Measurements from ENCODE around the gene DAZL. TPM values are rescaled to one million over a fixed set of nuclear protein-coding genes. Genes with fewer than 3 reads are reported as not detected.

The DAZL gene
- total RNA-seq, 6 experiments from 2014 or later: not detected

DNA sequence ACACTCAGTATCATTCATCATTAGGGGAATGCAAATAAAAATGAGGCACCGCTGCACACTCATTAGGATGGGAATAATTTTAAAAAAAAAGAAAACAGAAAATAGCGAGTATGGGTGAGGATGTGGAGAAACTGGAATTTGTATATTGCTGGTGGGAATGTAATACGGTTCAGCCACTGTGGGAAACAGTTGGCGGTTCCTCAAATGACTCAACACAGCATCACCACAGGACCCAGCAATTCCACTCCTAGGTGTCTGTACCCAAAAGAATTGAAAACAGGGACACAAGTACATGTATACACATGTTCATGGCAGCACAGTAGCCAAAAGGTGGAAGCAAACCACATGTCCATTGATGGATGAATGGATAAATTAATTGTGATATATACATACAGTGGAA is 56.5 kb downstream of the DAZL start:
- Histone ChIP-seq H3K4me1 (peaks cover 0 to 4% (median 0%) of the 10 kb centered on the region in 4 donors), H3K36me3 (no peaks in the 10 kb centered on the region), H3K27me3 (no peaks in the 10 kb centered on the region), H3K27ac (no peak overlapping the region), H3K9me3 (no peaks in the 10 kb centered on the region), H3K4me3 (no peak overlapping the region)
- DNase-seq (no peak), ATAC-seq (no peak)
- TF ChIP-seq, protein P1, sequence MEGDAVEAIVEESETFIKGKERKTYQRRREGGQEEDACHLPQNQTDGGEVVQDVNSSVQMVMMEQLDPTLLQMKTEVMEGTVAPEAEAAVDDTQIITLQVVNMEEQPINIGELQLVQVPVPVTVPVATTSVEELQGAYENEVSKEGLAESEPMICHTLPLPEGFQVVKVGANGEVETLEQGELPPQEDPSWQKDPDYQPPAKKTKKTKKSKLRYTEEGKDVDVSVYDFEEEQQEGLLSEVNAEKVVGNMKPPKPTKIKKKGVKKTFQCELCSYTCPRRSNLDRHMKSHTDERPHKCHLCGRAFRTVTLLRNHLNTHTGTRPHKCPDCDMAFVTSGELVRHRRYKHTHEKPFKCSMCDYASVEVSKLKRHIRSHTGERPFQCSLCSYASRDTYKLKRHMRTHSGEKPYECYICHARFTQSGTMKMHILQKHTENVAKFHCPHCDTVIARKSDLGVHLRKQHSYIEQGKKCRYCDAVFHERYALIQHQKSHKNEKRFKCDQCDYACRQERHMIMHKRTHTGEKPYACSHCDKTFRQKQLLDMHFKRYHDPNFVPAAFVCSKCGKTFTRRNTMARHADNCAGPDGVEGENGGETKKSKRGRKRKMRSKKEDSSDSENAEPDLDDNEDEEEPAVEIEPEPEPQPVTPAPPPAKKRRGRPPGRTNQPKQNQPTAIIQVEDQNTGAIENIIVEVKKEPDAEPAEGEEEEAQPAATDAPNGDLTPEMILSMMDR (IDR thresholded peaks at IDR 0.05): no peak
- TF ChIP-seq POLR2A (IDR thresholded peaks at IDR 0.05): no peak
- WGBS (ENCODE audit: insufficient coverage, low coverage, low lambda C conversion rate, missing lambda C conversion rate): 76% methylated on average over 4 of the region's 4 CpGs
- intact Hi-C loops (cut with DNase I): loop anchor here in 1 of 2 donors (10.0 kb wide), 1 partner anchor 264 kb away; no protein-coding TSS in a partner anchor

DNA sequence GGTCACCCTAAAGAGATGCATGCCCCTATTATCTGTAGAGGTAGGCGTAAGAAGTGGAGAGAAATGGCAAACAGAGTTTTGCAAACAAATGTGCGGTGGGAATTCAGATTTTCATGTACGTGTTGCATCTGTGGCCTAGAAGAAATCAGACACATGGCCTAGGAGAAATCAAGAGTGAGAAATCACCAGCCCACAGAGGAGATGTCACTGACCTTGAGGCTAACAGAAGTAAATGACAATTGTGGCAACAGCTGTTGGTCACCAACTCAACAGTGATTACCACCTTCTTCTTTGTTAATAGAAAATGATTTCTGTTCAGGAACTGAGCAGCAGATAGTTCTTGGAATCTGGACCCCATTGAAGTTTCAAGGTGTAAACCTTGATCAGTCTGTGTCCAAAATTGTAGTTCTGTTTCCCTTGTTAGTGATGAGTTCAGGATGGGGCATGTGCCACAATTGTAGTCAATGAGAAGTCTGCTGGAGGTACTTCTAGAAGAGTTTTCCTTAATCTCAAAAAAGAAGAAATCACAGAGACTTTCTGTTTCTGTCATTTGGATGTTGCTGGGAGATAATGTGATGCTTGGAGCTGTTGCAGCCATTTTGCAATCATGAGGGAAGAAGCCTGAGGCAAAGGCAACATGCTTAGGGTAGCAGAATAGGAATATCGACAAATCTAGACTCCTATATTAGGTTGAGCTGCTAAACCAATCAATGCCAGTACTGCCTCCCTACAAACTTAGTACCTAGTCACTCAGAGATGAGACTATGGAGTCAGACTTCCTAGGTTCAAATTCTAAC is 57.5 kb downstream of the DAZL start:
- no peak for DNase-seq
- no peak overlapping the region for H3K4me3 ChIP-seq
- no peak for ATAC-seq
- WGBS (ENCODE audit: insufficient coverage, low coverage, low lambda C conversion rate, missing lambda C conversion rate): 95% methylated on average over 4 of the region's 4 CpGs
- no peaks in the 10 kb centered on the region for H3K36me3 ChIP-seq
- H3K4me1 ChIP-seq: peaks cover 0 to 4% (median 0%) of the 10 kb centered on the region in 4 donors
- H3K27me3 ChIP-seq: no peaks in the 10 kb centered on the region
- H3K9me3 ChIP-seq: no peaks in the 10 kb centered on the region
- H3K27ac ChIP-seq: no peak overlapping the region
- TF ChIP-seq, protein P1 (IDR thresholded peaks at IDR 0.05): no peak
- TF ChIP-seq POLR2A (IDR thresholded peaks at IDR 0.05): no peak
- intact Hi-C loops (cut with DNase I): loop anchor here in 1 of 2 donors (10.0 kb wide), 1 partner anchor 263 kb away; no protein-coding TSS in a partner anchor

DNA sequence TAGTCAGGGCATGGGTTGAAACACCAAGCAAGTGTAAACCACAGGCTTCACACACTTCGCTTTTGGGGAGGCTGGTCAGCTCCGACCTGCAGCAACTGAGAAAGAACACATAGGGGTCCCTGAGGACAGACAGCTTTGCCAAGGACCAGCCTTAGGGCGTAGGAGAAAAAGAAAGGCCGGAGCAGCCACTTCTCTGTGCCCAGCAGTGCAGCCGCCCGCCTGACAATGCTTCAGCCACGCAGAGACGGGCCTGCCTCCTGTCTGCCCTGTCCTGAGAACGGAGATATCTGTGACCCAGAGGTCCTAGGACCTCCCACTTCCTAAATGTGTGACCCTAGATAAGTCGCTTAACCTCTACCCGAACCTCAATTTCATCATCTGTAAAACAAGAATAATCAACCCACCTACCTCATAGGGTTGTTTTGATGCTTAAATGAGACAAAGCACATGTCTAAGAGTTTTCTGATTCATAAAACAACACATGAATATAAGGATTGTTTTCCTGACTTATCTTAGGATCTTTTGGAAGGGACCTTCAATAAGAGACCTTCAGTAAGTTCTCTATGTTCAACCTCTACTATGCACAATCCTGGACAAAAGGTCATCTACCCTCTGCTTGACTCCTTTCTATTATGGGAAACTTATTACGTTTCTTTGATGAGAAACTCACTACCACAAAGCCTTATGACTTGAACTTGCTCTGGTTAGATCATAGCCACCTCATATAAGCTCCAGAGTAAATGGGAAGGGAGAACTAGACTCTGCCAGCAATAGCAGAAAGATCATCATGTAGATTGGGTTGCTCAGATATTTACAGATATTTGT is 58.8 kb downstream of the DAZL start:
- no peak overlapping the region for H3K4me3 ChIP-seq
- peaks cover 0 to 4% (median 0%) of the 10 kb centered on the region in 4 donors for H3K4me1 ChIP-seq
- H3K36me3 ChIP-seq: no peaks in the 10 kb centered on the region
- no peaks in the 10 kb centered on the region for H3K9me3 ChIP-seq
- no peak for TF ChIP-seq POLR2A (IDR thresholded peaks at IDR 0.05)
- TF ChIP-seq, protein P1 (IDR thresholded peaks at IDR 0.05): no peak
- H3K27ac ChIP-seq: peak overlapping the region in 1 of 3 donors; percentile 15
- no peaks in the 10 kb centered on the region for H3K27me3 ChIP-seq
- ATAC-seq (peak; percentile 24 to 58 (median 46)), DNase-seq (peak in 1 of 3 donors; percentile 32)
- intact Hi-C loops (cut with DNase I): loop anchor here in 1 of 2 donors (10.0 kb wide), 1 partner anchor 262 kb away; no protein-coding TSS in a partner anchor
- WGBS (ENCODE audit: insufficient coverage, low coverage, low lambda C conversion rate, missing lambda C conversion rate): 61% methylated on average over 5 of the region's 12 CpGs

DNA sequence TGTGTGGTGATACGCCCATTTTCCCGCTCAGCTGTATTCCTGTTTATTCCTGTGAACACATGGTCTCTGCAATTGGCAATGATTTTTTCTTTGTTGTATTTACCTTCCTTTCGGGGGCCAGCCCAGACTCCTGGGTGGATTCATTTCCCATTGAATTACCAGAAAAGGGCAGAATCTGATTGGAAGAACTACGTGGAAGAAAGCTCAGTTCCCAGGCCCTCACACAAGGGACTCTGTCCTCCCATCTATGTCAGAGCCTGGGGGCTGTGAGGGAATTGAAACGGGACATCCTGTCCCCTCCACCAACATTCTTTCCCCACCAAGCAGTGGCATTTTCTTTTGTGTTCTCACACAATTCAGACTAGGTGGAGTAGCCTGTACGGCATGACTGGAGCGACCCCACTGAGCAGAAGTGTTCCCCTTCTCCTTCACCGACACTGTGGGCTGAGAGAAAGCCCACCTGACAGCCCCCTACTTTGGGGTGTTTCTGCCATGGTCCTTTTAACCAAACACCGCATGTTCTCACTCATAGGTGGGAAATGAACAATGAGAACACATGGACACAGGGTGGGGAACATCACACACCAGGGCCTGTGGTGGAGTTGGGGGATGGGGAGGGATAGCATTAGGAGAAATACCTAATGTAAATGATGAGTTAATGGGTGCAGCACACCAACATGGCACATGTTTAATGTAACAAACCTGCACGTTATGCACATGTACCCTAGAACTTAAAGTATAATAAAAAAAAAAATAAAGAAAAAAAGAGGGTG is 59.6 kb downstream of the DAZL start:
- Histone ChIP-seq H3K9me3 (no peaks in the 10 kb centered on the region), H3K4me1 (peaks cover 0 to 4% (median 0%) of the 10 kb centered on the region in 4 donors), H3K27ac (peak overlapping the region in 1 of 3 donors; percentile 15), H3K36me3 (no peaks in the 10 kb centered on the region), H3K4me3 (no peak overlapping the region), H3K27me3 (no peaks in the 10 kb centered on the region)
- DNase-seq: no peak
- WGBS (ENCODE audit: insufficient coverage, low coverage, low lambda C conversion rate, missing lambda C conversion rate): 68% methylated on average over 9 of the region's 10 CpGs
- TF ChIP-seq POLR2A (IDR thresholded peaks at IDR 0.05): no peak
- TF ChIP-seq, protein P1 (IDR thresholded peaks at IDR 0.05): no peak
- ATAC-seq: peak in 1 of 4 donors; percentile 59
- intact Hi-C loops (cut with DNase I): loop anchor here in 1 of 2 donors (10.0 kb wide), 1 partner anchor 261 kb away; no protein-coding TSS in a partner anchor

Measured in right lobe of liver (tissue), 6 donors.